Renal pelvis (tissue), 12 donors: ENCODE results near the gene CARD11. TPM values are rescaled to one million over a fixed set of nuclear protein-coding genes. Genes with fewer than 3 reads are reported as not detected.

Experiments used
- DNase-seq: peaks from one replicate; pipeline ENCODE4 v3.0.0-alpha.2; 2013
- long read RNA-seq, 16 experiments: transcript quantifications; one replicate each; lab custom pipeline, GENCODE V29; 2026
- polyA plus RNA-seq, 3 donors: library from polyadenylated mRNA; unstranded; fragments of 120-200 nt; gene quantifications; one replicate each; pipeline ENCODE4 v1.2.1, GENCODE V29; 2013; ENCODE audit not compliant: insufficient read length in 3 of 3

CARD11 gene
- 1 to 10 TPM; 1.6 to 2.2 (median 1.9) TPM for polyA plus RNA-seq
- long read RNA-seq, donor 1, result 0 reads
- long read RNA-seq, donor 2, result 0 reads
- long read RNA-seq, donor 3, result 0 reads
- long read RNA-seq, donor 4, result 0 reads
- long read RNA-seq, donor 5, result 0 reads
- long read RNA-seq, donor 6, result 0 reads
- long read RNA-seq, donor 7, full-length matches to known transcripts, result 1 of 1 reads
- long read RNA-seq, donor 7, partial matches to known transcripts, result 0 of 1 reads
- long read RNA-seq, donor 7, other reads (novel, unspliced or antisense), result 0 of 1 reads
- long read RNA-seq, donor 8, result 0 reads
- long read RNA-seq, donor 9, result 0 reads
- long read RNA-seq, donor 10, result 0 reads
- long read RNA-seq, donor 11, result 0 reads
- long read RNA-seq, donor 12, result 0 reads
- long read RNA-seq, donor 13, result 0 reads
- long read RNA-seq, donor 14, full-length matches to known transcripts, result 1 of 1 reads
- long read RNA-seq, donor 14, partial matches to known transcripts, result 0 of 1 reads
- long read RNA-seq, donor 14, other reads (novel, unspliced or antisense), result 0 of 1 reads
- long read RNA-seq, donor 15, result 0 reads
- long read RNA-seq, donor 16, result 0 reads

DNA sequence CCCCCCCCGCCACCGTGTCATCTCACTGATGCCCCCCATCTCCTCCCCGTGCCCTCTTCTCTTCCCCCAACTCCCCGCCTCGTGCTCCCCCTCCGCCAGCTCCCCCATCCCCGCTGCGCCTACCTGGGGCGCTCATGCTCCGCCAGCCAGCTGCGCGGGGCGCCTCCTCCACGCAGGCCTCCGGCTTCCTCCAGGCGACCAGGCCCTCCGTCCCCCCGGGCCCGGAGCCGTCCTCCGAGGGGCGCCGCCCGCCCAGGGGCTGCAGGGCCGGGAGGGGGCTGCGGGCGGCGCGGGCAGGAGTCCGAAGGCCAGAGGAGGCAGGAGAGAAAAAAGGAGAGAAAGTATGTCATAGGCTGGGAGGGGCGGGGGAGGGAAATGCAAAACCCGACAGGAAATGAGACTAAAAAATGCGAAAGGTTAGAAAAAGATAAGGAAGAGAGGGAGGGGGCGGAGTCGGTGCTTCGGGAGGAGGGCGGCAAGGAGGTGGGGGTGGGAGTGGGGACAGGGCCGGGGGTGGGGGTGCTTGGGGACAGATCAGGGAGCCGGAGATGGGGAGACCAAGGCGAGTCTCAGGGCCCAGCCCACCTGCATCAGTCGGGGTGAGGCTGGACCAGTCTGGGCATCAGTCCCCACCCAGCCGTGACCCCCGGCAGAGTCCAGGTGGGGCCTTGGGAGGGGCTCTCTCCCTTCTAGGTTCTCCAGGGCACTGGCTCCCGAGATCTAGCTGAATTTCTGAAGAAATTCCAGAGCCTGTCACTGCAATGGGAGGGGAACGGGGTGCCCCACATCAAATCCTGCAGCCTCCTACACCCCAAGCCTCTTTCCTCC is at the start of gene CARD11:
Gene CARD11, minus strand, starts transcription at position 324 of the 828 bp plus-strand sequence. CDS start 85,361 bp downstream, outside the sequence.
- no peak for DNase-seq

GRCh38 chr7:3092468-3092867 is 48.8 kb upstream of the CARD11 start:
- DNase-seq, result no peak

DNA sequence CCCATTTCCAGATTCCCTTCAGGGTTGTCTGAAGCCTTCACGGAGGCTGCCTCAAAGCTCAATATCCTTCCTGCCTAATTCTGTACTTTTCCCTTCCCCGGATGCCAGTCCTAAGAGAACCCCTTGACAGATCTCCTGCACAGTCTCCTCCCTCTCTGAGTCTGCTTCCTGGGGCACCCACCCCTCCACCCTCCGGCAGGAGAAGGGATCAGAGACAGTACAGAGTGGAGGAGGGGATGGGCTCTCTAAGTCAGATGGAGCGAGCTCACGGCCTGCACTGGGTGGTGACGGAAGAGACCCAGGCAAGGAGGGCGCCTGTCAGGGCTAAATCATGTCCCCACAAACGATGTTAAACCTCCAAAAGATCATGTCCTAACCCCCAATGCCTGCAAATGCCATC is 48.0 kb upstream of the CARD11 start:
- no peak for DNase-seq

- no peak for DNase-seq
Observed at GRCh38 chr7:3089493-3089892, 45.8 kb upstream of the CARD11 start.

- DNase-seq, result no peak
Observed at GRCh38 chr7:3087243-3087755, 43.6 kb upstream of the CARD11 start.

- no peak for DNase-seq
Observed at GRCh38 chr7:3083350-3083749, 39.7 kb upstream of the CARD11 start.

DNA sequence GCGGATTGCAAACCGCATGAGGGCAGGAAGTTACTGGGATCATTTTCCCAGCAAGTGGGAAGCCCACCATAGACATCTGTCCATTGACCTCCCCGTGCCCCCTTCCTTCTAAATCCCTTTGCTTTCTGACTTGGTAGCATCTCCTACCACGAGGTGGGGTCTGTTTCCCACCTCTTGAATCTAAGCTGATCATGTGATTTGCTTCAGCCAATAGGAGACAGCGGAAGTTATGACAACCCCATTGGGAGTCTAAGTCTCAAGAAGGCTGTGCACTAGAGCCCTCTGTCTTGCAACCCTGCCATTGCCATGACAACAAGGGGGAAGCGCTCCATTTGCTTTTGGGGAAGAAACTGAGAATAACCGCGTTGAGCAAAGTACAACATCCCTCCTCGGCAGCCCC is 39.2 kb upstream of the CARD11 start:
- DNase-seq, result no peak

DNA sequence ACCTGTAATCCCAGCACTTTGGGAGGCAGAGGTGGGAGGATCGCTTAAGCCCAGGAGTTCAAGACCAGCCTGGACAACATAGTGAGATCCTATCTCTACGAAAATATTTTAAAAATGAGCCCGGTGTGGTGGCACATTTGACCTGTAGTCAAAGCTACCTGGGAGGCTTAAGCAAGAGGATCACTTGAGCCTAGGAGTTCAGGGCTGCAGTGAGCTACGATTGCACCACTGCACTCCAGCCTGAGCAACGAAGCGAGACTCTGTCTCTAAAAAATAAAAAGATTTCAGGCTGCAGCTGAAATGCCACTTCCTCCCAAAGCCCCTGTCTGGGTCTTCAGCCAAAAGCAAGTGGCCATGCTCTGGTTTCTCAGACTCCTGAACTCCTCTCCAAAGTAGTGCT is 38.7 kb upstream of the CARD11 start:
- no peak for DNase-seq

- DNase-seq, result no peak
Observed at GRCh38 chr7:3080106-3080505, 36.4 kb upstream of the CARD11 start.

- peak; percentile 39 for DNase-seq
Observed at GRCh38 chr7:3078514-3078913, 34.8 kb upstream of the CARD11 start.

DNA sequence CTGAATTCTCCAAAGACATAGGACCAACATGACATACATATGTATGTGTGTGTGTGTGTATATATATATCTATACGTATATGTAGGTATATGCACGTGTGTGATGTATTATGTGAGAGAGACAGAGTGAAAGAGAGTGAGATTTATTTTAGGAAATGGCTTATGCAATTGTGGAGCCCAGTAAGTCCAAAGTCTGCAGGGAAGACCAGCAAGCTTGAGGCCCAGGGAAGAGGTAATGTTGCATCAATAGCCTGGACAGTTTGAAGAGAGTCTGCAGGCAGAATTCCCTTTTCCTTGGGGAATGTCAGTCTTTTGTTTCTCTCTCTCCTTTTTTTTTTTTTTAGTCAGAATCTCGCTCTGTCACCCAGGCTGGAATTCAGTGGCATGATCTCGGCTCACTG is 33.0 kb upstream of the CARD11 start:
- DNase-seq, result no peak

GRCh38 chr7:3076163-3076562 is 32.5 kb upstream of the CARD11 start:
- no peak for DNase-seq

- no peak for DNase-seq
Observed at GRCh38 chr7:3075441-3075840, 31.8 kb upstream of the CARD11 start.

DNA sequence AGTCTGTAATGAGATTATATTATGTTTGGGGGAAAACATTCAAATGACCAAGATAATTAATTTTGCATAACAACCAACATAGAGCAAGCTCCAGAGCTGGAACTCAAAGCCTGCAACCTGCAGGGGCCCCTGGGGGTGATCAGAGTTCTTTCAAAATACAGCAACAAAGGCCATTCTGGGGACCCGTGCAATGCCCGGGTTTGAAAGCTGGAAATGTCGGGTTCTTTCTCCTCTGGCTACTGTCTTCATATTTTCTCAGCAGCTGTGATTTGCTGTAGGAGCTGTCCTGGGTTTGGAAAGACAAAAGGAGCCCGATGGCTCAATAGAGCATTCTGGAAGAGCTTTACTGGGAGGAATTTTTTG is 30.8 kb upstream of the CARD11 start:
- no peak for DNase-seq

DNA sequence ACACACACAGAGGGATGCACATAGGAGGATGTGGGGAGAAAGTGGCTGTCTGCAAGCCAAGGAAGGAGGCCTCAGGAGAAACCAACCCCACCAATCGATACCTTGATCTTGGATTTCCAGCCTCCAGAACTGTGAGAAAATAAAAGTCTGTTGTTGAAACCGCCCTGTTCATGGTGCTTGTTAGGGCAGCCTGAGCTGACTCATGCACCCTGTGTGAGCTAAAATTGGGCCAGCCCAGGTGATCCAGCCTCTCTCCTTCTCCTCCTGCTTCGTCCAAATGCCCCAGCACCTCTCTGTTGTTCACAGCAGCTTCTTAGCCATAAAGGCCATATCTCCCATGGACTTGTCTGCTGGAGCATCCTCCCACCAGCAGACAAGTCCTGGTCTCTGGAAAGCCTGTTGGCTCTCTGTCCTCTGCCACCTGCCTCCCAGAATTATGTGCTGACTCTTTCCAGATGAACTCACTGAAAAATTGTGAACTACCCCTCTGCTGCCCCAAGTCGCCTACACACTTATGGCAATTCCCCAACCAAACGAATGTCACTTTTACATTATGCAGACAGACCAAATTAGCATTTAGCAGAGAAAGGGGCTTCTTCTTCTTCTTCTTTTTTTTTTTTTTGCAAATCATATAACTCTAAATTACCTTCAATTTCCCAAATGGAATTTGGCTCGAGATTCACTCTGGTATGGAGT is 30.2 kb upstream of the CARD11 start:
- DNase-seq, result no peak

DNA sequence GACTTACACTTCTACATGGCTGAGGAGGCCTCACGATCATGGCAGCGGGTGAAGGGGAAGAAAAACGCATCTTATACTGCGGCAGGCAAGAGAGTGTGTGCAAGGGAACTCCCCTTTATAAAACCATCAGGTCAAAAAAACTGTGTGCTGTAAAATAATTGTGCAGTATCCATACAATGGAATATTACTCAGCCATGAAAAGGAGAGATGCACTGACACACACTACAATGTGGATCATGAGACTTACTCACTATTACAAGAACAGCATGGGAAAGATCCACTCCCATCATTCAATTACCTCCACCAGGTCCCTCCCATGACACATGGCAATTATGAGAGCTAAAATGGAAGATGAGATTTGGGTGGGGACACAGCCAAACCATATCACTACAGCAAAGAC is 27.2 kb upstream of the CARD11 start:
- no peak for DNase-seq

DNA sequence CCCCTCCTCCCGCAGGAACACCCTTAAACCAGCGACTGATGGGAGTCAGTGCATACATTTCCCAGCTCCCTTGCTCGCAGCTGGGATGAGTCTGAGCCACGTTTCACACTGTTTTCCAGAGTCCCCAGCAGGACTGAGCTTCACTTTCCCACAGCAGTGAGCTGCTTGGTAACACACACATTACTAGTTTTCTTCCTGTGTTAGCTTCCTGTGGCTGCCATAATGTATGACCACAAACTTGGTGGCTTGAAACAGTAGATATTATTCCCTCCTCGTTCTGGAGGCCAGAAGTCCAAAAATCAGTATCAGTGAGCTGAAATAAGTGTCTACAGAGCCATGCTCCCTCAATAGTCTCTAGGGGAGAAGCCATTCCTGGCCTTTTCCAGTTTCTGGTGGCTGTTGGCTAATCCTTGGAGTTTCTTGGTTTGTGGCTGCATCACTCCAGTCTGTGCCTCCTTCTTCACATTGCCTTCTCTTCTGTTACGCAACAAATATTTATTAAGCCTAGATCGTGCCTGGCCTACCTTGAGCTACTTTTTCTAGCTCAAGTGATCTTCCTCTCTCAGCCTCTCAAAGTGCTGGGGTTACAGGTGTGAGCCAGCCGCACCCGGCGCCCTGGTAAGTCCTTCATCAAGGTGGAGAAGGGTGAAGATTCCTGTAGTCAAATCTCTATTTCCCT is 26.2 kb upstream of the CARD11 start:
- no peak for DNase-seq

- DNase-seq, result no peak
Observed at GRCh38 chr7:3068530-3068929, 24.9 kb upstream of the CARD11 start.

- DNase-seq, result peak; percentile 42
Observed at GRCh38 chr7:3067606-3068380, 24.1 kb upstream of the CARD11 start.

DNA sequence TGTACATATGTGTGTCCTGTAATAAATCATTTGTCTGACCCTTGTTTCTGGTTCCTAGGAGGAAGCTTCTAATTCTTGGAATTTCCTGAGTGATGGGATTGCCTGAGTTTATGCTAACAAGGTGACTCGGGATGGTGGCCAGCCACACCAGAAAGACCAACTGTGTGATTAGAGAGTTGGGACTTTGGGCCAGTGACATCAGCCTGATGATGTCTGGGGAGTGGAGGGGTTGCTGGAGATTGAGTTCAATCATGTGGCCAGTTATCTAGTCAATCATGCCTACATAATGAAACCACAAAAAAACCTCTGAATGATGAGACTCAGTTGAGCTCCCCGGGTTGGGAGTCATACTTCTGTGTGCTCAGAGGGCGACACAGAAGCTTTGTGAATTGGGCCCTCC is 23.5 kb upstream of the CARD11 start:
- no peak for DNase-seq

DNA sequence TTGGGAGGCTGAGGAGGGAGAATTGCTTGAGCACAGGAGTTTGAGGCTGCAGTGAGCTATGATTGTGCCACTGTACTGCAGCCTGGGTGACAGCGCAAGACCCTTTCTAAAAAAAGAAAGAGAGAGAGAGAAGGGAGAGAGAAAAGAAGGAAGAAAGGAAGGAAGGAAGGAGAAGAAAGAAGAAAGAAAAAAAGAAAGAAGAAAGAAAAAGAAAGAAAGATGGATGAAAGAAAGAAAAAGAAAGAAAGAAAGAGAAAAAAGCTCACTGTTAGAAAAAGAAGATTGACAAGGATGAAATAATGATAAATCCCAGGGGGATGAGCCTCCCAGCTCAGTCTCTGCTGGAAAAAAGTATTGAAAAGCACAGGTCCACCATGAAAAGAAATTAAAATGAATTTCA is 22.8 kb upstream of the CARD11 start:
- no peak for DNase-seq
